Ishikawa (cell line): ENCODE measurements around the gene CAMK2A.

Experiments used
- CEBPB ChIP-seq: IDR thresholded peaks from 2 replicates; pipeline ENCODE4 v1.6.1; 2012
- CREB1 ChIP-seq: IDR thresholded peaks from 2 replicates; pipeline ENCODE4 v1.6.1; 2012; ENCODE audit warnings: low read depth
- EGR1 ChIP-seq: IDR thresholded peaks from 2 replicates; pipeline ENCODE4 v1.6.1; 2012
- EP300 ChIP-seq: IDR thresholded peaks from 2 replicates; pipeline ENCODE4 v1.6.1; 2012; ENCODE audit warnings: borderline replicate concordance
- FOXM1 ChIP-seq: IDR thresholded peaks from 2 replicates; pipeline ENCODE4 v1.6.1; 2012; ENCODE audit warnings: low read depth, borderline replicate concordance
- NFIC ChIP-seq: IDR thresholded peaks from 2 replicates; pipeline ENCODE4 v1.6.1; 2012
- RAD21 ChIP-seq: IDR thresholded peaks from 2 replicates; pipeline ENCODE4 v1.6.1; 2012; ENCODE audit warnings: low read depth
- TAF1 ChIP-seq: IDR thresholded peaks from 2 replicates; pipeline ENCODE4 v1.6.1; 2012; ENCODE audit warnings: low read depth, mild to moderate bottlenecking
- TCF12 ChIP-seq: IDR thresholded peaks from 2 replicates; pipeline ENCODE4 v1.6.1; 2012; ENCODE audit warnings: low read depth
- TEAD4 ChIP-seq: IDR thresholded peaks from 2 replicates; pipeline ENCODE4 v1.6.1; 2012
- YY1 ChIP-seq: IDR thresholded peaks from 2 replicates; pipeline ENCODE4 v1.6.1; 2012; ENCODE audit warnings: low read depth
- ZBTB7A ChIP-seq: IDR thresholded peaks from 2 replicates; pipeline ENCODE4 v1.6.1; 2012; ENCODE audit warnings: low read depth
- TF ChIP-seq, protein P1 (sequence below): IDR thresholded peaks from 2 replicates; pipeline ENCODE4 v1.6.1; 2012
- TF ChIP-seq, protein P2 (sequence below): IDR thresholded peaks from 2 replicates; pipeline ENCODE4 v1.6.1; 2012
- TF ChIP-seq, protein P3 (sequence below): IDR thresholded peaks from 2 replicates; pipeline ENCODE4 v1.6.1; 2012; ENCODE audit warnings: low read depth, mild to moderate bottlenecking

CAMK2A gene

DNA sequence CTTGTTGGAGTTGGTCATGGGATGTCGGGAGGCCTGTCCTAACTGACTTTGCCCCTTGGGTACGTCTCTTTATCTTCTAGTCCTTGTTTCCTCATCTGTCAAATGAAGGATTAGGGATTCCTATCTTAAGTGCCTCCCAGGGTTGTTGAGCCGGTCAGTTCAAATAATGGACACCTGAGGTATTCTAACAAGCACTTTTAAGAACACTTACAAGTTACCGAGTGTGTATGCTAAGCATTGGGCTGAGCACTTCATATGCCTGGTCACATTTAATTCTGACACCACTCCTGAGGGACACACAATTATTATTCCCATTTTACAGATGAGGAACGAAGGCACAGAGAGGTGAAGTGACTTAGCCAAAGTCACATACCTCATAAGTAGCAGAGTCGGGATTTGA, 37.1 kb downstream of the CAMK2A start:
- no peak for TF ChIP-seq EP300
- TF ChIP-seq YY1, result no peak
- TF ChIP-seq FOXM1, result no peak
- TF ChIP-seq, protein P1, sequence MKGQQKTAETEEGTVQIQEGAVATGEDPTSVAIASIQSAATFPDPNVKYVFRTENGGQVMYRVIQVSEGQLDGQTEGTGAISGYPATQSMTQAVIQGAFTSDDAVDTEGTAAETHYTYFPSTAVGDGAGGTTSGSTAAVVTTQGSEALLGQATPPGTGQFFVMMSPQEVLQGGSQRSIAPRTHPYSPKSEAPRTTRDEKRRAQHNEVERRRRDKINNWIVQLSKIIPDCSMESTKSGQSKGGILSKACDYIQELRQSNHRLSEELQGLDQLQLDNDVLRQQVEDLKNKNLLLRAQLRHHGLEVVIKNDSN, result no peak
- TF ChIP-seq ZBTB7A, result no peak
- TF ChIP-seq NFIC, result no peak
- TF ChIP-seq EGR1, result no peak
- no peak for TF ChIP-seq TCF12
- no peak for TF ChIP-seq TAF1
- TF ChIP-seq TEAD4, result no peak
- TF ChIP-seq, protein P2, sequence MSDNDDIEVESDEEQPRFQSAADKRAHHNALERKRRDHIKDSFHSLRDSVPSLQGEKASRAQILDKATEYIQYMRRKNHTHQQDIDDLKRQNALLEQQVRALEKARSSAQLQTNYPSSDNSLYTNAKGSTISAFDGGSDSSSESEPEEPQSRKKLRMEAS, result no peak
- TF ChIP-seq, protein P3, sequence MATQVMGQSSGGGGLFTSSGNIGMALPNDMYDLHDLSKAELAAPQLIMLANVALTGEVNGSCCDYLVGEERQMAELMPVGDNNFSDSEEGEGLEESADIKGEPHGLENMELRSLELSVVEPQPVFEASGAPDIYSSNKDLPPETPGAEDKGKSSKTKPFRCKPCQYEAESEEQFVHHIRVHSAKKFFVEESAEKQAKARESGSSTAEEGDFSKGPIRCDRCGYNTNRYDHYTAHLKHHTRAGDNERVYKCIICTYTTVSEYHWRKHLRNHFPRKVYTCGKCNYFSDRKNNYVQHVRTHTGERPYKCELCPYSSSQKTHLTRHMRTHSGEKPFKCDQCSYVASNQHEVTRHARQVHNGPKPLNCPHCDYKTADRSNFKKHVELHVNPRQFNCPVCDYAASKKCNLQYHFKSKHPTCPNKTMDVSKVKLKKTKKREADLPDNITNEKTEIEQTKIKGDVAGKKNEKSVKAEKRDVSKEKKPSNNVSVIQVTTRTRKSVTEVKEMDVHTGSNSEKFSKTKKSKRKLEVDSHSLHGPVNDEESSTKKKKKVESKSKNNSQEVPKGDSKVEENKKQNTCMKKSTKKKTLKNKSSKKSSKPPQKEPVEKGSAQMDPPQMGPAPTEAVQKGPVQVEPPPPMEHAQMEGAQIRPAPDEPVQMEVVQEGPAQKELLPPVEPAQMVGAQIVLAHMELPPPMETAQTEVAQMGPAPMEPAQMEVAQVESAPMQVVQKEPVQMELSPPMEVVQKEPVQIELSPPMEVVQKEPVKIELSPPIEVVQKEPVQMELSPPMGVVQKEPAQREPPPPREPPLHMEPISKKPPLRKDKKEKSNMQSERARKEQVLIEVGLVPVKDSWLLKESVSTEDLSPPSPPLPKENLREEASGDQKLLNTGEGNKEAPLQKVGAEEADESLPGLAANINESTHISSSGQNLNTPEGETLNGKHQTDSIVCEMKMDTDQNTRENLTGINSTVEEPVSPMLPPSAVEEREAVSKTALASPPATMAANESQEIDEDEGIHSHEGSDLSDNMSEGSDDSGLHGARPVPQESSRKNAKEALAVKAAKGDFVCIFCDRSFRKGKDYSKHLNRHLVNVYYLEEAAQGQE, result no peak

DNA sequence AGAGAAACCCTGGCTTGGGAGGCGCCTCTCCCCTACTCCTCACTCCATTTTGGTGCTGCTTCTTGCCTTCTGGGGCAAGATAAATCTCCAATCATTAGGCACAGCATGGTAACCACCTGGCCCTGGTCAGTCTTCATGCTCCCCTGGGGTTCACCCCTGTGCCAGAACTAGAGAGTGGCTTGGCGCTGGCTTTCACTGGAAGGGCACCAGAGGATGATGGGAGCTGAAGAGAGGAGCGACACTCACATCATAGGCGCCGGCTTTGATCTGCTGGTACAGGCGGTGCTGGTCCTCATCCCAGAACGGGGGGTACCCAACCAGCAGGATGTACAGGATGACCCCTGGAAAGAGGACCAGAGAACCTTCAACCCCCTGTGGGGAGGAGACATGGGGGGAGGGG, 38.1 kb downstream of the CAMK2A start:
- TF ChIP-seq, protein P2, result no peak
- no peak for TF ChIP-seq EGR1
- TF ChIP-seq TAF1, result no peak
- no peak for TF ChIP-seq YY1
- TF ChIP-seq, protein P3, result no peak
- no peak for TF ChIP-seq TCF12
- no peak for TF ChIP-seq TEAD4
- TF ChIP-seq, protein P1, result no peak
- TF ChIP-seq NFIC, result no peak
- no peak for TF ChIP-seq FOXM1
- no peak for TF ChIP-seq CREB1
- no peak for TF ChIP-seq EP300
- TF ChIP-seq ZBTB7A, result no peak
- TF ChIP-seq RAD21, result no peak
- no peak for TF ChIP-seq CEBPB

DNA sequence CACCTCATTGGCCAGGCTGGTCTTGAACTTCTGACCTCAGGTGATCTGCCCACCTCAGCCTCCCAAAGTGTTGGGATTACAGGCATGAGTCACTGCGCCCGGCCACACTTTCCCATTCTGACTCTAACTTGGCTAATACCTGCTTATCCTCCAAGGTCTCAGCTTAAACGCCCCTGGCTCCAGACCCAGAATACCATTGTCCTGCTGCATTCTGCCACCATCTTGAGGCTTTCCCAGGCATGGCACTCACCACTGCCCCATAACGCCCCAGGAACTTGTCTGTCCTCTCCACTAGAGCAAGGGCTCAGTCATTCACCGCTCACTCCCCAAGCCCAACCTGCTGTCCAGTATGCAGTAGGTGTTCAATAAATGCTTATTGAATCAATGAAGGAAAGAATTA, 39.8 kb downstream of the CAMK2A start:
- TF ChIP-seq ZBTB7A, result no peak
- no peak for TF ChIP-seq TCF12
- TF ChIP-seq EP300, result no peak
- no peak for TF ChIP-seq CREB1
- no peak for TF ChIP-seq TEAD4
- TF ChIP-seq, protein P2, result no peak
- no peak for TF ChIP-seq EGR1
- TF ChIP-seq CEBPB, result no peak
- TF ChIP-seq NFIC, result no peak
- no peak for TF ChIP-seq YY1
- no peak for TF ChIP-seq RAD21
- no peak for TF ChIP-seq FOXM1
- TF ChIP-seq TAF1, result no peak
- TF ChIP-seq, protein P1, result no peak
- TF ChIP-seq, protein P3, result no peak

DNA sequence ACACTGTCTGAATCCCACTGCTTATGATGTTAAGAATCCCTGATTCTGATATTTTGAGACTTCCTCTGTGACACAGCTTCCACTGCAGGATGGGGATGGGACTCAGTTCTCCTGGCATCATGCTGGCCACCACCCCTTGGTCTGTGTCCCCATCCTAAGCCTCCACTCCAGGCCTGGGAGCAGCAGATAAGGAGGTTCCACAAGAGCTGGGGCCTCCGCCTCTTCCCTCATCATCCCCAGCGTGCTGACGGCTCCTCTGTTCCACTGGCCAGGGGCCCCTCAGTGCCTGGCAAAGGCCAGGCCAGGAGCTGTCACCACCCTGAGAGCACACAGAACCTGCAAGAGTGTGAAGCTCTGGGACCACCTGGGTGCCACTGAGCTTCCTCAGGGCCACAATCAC, 40.6 kb downstream of the CAMK2A start:
- TF ChIP-seq, protein P1, result no peak
- TF ChIP-seq CEBPB (no peak), YY1 (no peak), TAF1 (no peak), EGR1 (no peak), TEAD4 (no peak), CREB1 (no peak), ZBTB7A (no peak), FOXM1 (no peak), EP300 (no peak), TCF12 (no peak), NFIC (no peak), RAD21 (no peak)
- TF ChIP-seq, protein P3, result no peak
- TF ChIP-seq, protein P2, result no peak
